ENCODE measurements around the gene TRIP12. TPM values are rescaled to one million over a fixed set of nuclear protein-coding genes. Genes with fewer than 3 reads are reported as not detected.

The TRIP12 gene
- total and polyA plus RNA-seq, 2 of the 4 experiments (the other 2 are of a cell fraction) = 51.6 to 209 TPM

GRCh38 chr2:229969921-229970320 is 48.1 kb upstream of the TRIP12 start:
- H3K9me3 ChIP-seq (ENCODE audit: control insufficient read depth, insufficient read depth, low read length) = no peaks in the 10 kb centered on the region
- WGBS, 2 experiments (ENCODE audit: extremely low coverage in 2 of 2, insufficient read length in 1 of 2) = no CpG with 5 or more reads among the region's 3 CpGs
- POLR2A ChIA-PET (ENCODE audit: unreplicated experiment) = no interaction called here
- H2BK20ac ChIP-seq (ENCODE audit: low read depth, low read length) = no peak overlapping the region
- no peak overlapping the region for H2AK9ac ChIP-seq (replicated peaks; ENCODE audit: low read depth, low read length, poor library complexity)
- no peak overlapping the region for H3K56ac ChIP-seq (ENCODE audit: extremely low read depth, insufficient read depth, low read length)
- H4K20me1 ChIP-seq (ENCODE audit: insufficient read depth, low read length) = no peaks in the 10 kb centered on the region
- peaks cover 2% of the 10 kb centered on the region; the same call in 1 of the 2 replicates for H3K4me1 ChIP-seq (ENCODE audit: control insufficient read depth, insufficient read depth, low read length)
- no peak overlapping the region for H2BK5ac ChIP-seq (ENCODE audit: low read depth, low read length, poor library complexity, severe bottlenecking)
- H3K27me3 ChIP-seq (ENCODE audit: control insufficient read depth, insufficient read depth, low read length) = no peaks in the 10 kb centered on the region
- BruUV-seq (replicated peaks) = no TSS peak
- in situ Hi-C loops (cut with MboI; ENCODE audit: low sequenced_read_pairs) (no loop called here), intact Hi-C loops (cut with micrococcal nuclease) (no loop called here), dilution Hi-C loops (cut with HindIII; ENCODE audit: low sequenced_read_pairs, unreplicated experiment) (no loop called here)
- ATAC-seq (ENCODE audit: low read depth) (no peak), DNase-seq (no peak)
- no peaks in the 10 kb centered on the region for H3K79me1 ChIP-seq (ENCODE audit: low read depth in 1 of 2, low read length in 2 of 2)
- H3K4me3 ChIP-seq (ENCODE audit: insufficient read depth, low read depth, low read length) = no peak overlapping the region
- H3K4me2 ChIP-seq (ENCODE audit: low read depth, low read length) = no peak overlapping the region
- H3K27ac ChIP-seq (ENCODE audit: insufficient read depth, low read length) = no peak overlapping the region
- H3K14ac ChIP-seq (replicated peaks; ENCODE audit: low read depth, low read length) = no peak overlapping the region
- H2AK5ac ChIP-seq (ENCODE audit: low read depth, low read length) = no peak overlapping the region
- no peak overlapping the region for H3K4ac ChIP-seq (ENCODE audit: low read depth, low read length)
- no peak overlapping the region for H3K23ac ChIP-seq (ENCODE audit: low read depth, low read length)
- CTCF ChIA-PET = interaction anchor here (0.6 kb wide), 1 partner anchor 44 kb away, joined by 3 read pairs; no protein-coding TSS in a partner anchor
- no peak overlapping the region for H2BK15ac ChIP-seq (ENCODE audit: low read depth, low read length)
- no peak overlapping the region for H4K5ac ChIP-seq (ENCODE audit: low read depth, low read length)
- no peaks in the 10 kb centered on the region for H3K36me3 ChIP-seq (ENCODE audit: control insufficient read depth, insufficient read depth, low read length)
- no peak overlapping the region for H3K18ac ChIP-seq (ENCODE audit: low read depth, low read length)
- no peaks in the 10 kb centered on the region for H3K9me1 ChIP-seq (ENCODE audit: insufficient read depth, low read length)
- H4K91ac ChIP-seq (ENCODE audit: insufficient read depth, low read depth, low read length) = no peak overlapping the region
- H4K8ac ChIP-seq (ENCODE audit: low read depth in 2 of 2, low read length in 2 of 2) = no peak overlapping the region
- no peak overlapping the region for H2AFZ ChIP-seq (replicated peaks; ENCODE audit: low read length, poor library complexity)
- no peak overlapping the region for H2BK120ac ChIP-seq (ENCODE audit: low read depth, low read length)
- no peak overlapping the region for H3K9ac ChIP-seq (ENCODE audit: low read depth, low read length)
- TF ChIP-seq, protein P1, sequence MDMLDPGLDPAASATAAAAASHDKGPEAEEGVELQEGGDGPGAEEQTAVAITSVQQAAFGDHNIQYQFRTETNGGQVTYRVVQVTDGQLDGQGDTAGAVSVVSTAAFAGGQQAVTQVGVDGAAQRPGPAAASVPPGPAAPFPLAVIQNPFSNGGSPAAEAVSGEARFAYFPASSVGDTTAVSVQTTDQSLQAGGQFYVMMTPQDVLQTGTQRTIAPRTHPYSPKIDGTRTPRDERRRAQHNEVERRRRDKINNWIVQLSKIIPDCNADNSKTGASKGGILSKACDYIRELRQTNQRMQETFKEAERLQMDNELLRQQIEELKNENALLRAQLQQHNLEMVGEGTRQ (IDR thresholded peaks at IDR 0.05; ENCODE audit: low read depth, low read length) = no peak
- TF ChIP-seq POLR2A (IDR thresholded peaks at IDR 0.05; ENCODE audit: low read depth, low read length) (no peak), CEBPB (IDR thresholded peaks at IDR 0.05; ENCODE audit: low read depth, low read length) (no peak), RFX5 (IDR thresholded peaks at IDR 0.05; ENCODE audit: low read depth, low read length) (no peak), NFE2L2 (IDR thresholded peaks at IDR 0.05; ENCODE audit: low read depth, low read length) (no peak), MAZ (IDR thresholded peaks at IDR 0.05; ENCODE audit: borderline replicate concordance, low read depth, low read length) (no peak), MAFK (IDR thresholded peaks at IDR 0.05; ENCODE audit: low read depth, low read length) (no peak), ELK1 (IDR thresholded peaks at IDR 0.05; ENCODE audit: borderline replicate concordance, low read depth, low read length) (no peak), MXI1 (IDR thresholded peaks at IDR 0.05; ENCODE audit: borderline replicate concordance, low read depth, low read length) (no peak), FOS (IDR thresholded peaks at IDR 0.05; ENCODE audit: low read depth, low read length) (no peak), CHD1 (IDR thresholded peaks at IDR 0.05; ENCODE audit: low read depth, low read length) (no peak), RCOR1 (IDR thresholded peaks at IDR 0.05; ENCODE audit: insufficient replicate concordance, low read length) (no peak), BHLHE40 (IDR thresholded peaks at IDR 0.05; ENCODE audit: low read depth, low read length) (no peak), SMC3 (IDR thresholded peaks at IDR 0.05; ENCODE audit: low read depth, low read length) (no peak), RAD21 (IDR thresholded peaks at IDR 0.05; ENCODE audit: low read length) (no peak)
- TF ChIP-seq, protein P2, sequence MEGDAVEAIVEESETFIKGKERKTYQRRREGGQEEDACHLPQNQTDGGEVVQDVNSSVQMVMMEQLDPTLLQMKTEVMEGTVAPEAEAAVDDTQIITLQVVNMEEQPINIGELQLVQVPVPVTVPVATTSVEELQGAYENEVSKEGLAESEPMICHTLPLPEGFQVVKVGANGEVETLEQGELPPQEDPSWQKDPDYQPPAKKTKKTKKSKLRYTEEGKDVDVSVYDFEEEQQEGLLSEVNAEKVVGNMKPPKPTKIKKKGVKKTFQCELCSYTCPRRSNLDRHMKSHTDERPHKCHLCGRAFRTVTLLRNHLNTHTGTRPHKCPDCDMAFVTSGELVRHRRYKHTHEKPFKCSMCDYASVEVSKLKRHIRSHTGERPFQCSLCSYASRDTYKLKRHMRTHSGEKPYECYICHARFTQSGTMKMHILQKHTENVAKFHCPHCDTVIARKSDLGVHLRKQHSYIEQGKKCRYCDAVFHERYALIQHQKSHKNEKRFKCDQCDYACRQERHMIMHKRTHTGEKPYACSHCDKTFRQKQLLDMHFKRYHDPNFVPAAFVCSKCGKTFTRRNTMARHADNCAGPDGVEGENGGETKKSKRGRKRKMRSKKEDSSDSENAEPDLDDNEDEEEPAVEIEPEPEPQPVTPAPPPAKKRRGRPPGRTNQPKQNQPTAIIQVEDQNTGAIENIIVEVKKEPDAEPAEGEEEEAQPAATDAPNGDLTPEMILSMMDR (conservative IDR thresholded peaks at IDR 0.05; ENCODE audit: low read depth, low read length) = no peak
